Thoracic aorta (tissue), 2 donors: Measurements from ENCODE around the gene CGB3. TPM values are rescaled to one million over a fixed set of nuclear protein-coding genes. Genes with fewer than 3 reads are reported as not detected.
"Not testable (repeated sequence)": the region's sequence is repeated elsewhere in the genome, so short reads cannot be mapped to it uniquely, and the experiment has no call there.

Experiments used
- ATAC-seq: fragments of 150-250 bp; one replicate; pipeline ENCODE4 v1.8.0; 2017; ENCODE audit warnings: low read depth; ENCODE audit not compliant: insufficient number of reproducible peaks, low FRiP score
- DNase-seq: peaks from one replicate; pipeline ENCODE4 v3.0.0-alpha.2; 2020; ENCODE audit warnings: low spot score
- H3K27ac ChIP-seq, 2 donors: fragments of 200-600 bp; sonication (generic); 1 replicate in 1 of 2; 2 replicates in 1 of 2; pipeline ENCODE4 v1.5.1; 2016; ENCODE audit warnings: mild to moderate bottlenecking in 2 of 2, moderate library complexity in 2 of 2
- H3K27me3 ChIP-seq: fragments of 200-600 bp; sonication (generic); replicated peaks from 2 replicates; pipeline ENCODE4 v1.6.0; 2016; ENCODE audit warnings: mild to moderate bottlenecking; ENCODE audit not compliant: insufficient read depth
- H3K36me3 ChIP-seq: fragments of 200-600 bp; sonication (generic); one replicate; pipeline ENCODE4 v1.5.1; 2016
- H3K4me1 ChIP-seq, 2 donors: fragments of 200-600 bp; sonication (generic); 1 replicate in 1 of 2; 2 replicates in 1 of 2; pipeline versions ENCODE4 v1.5.1 to v1.6.0; 2016; ENCODE audit warnings: low read depth in 2 of 2, mild to moderate bottlenecking in 1 of 2; ENCODE audit not compliant: control insufficient read depth in 1 of 2
- H3K4me3 ChIP-seq: fragments of 200-600 bp; sonication (generic); 2 replicates; pipeline ENCODE4 v1.5.1; 2016; ENCODE audit warnings: mild to moderate bottlenecking
- H3K9me3 ChIP-seq: fragments of 200-600 bp; sonication (generic); 2 replicates; pipeline ENCODE4 v1.5.1; 2016
- total RNA-seq, 2 donors: library from RNA; depleted of rRNA; stranded (reverse); fragments of >200 nt; gene quantifications; one replicate each; pipeline versions ENCODE4 v1.1.0 to v1.2.3, GENCODE V29; 2016
- TF ChIP-seq, protein P1 (sequence below): fragments of 200-600 bp; sonication (generic); IDR thresholded peaks from one replicate; pipeline ENCODE4 v1.5.1; 2019; ENCODE audit warnings: antibody characterized with exemption

The CGB3 gene
- total RNA-seq, 2 donors from 2014 or later: not detected

DNA sequence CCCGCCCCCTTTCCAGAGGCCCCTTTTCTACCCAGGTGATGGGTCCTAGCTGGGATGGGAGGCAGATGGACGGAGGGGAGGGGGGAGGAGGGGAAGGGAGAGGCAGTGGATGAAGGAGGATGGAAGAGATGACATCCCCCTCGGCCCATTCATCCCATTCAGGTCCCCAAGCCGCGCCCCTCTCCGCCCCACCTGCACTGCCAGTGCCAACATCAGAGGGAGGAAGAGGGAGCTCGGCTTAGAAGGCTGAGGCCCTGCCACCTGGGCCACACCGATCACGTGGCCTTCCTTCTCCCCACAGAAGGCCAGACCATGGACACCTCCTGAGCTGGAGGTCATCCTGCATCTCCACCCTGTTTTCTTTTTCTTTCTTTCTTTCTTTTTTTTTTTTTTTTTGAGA lies 4.6 kb upstream of the CGB3 start:
- H3K9me3 ChIP-seq, ATAC-seq, DNase-seq, H3K27me3 ChIP-seq, H3K4me3 ChIP-seq, H3K27ac ChIP-seq, H3K4me1 ChIP-seq, H3K36me3 ChIP-seq: not testable (repeated sequence)

DNA sequence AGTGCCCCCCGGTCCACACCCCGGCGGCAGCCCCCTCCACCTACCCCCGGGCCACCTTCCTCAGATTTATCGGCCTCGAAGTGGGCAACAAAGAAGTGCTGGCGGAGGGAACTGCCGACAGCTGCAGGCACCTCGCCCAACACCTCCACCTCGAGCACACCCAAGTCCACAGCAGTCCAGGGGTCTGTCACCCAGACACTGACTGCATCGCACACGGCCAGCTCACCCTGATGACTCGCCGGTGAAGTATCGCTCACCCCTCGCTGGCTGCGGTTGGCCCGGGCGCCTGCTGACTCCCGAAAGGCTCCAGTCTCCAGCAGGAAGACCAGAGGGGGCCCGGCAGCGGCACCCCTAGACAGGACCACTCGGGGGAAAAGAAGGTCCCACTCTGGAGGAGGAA lies 1.5 kb upstream of the CGB3 start:
- not testable (repeated sequence) for H3K4me3 ChIP-seq, H3K27ac ChIP-seq, DNase-seq, ATAC-seq, H3K36me3 ChIP-seq, H3K9me3 ChIP-seq, H3K4me1 ChIP-seq, H3K27me3 ChIP-seq

DNA sequence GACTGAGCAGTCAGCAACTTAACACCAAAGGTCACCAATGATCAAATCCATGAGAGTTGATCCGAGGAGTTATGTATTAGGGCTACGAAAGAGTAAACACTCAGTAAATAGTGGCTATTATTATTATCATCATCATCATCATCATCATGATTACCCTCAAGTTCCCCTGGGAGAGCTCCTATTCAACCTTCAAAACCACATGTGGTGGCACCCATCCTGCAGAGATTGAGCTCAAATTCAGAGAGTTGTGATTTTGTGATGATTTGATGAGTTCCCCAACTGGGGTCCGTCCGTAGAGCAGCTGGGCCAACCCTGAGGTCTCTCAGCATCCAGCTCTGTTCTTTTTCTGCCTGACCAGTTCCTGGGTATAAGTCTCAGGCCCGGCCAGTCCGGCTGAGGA lies 955 bp upstream of the CGB3 start:
- H3K27ac ChIP-seq, DNase-seq, H3K4me1 ChIP-seq, H3K27me3 ChIP-seq, ATAC-seq, H3K36me3 ChIP-seq, H3K9me3 ChIP-seq, H3K4me3 ChIP-seq: not testable (repeated sequence)

DNA sequence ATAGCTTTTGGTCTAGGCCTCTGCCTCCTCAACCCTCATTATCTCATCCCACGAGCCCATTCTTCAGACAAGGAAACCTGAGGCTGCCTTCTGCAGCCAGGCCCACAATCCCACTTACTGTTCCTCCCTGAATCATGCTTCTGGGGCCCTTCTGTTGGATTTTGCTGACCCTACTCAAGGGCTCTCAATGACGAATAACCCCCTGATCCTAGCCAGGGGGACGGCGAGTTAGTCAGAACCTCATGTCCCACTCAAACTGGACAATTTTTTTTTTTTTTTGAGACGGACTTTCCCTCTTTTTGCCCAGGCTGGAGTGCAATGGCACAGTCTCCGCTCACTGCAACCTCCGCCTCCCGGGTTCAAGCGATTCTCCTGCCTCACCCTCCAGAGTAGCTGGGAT lies 2.0 kb downstream of the CGB3 start:
- Histone ChIP-seq H3K27ac (no peak overlapping the region), H3K4me1 (peaks cover 15 to 24% of the 10 kb centered on the region in 2 donors), H3K9me3 (no peaks in the 10 kb centered on the region), H3K27me3 (no peaks in the 10 kb centered on the region), H3K4me3 (no peak overlapping the region), H3K36me3 (no peaks in the 10 kb centered on the region)
- ATAC-seq (no peak), DNase-seq (no peak)
- TF ChIP-seq, protein P1, sequence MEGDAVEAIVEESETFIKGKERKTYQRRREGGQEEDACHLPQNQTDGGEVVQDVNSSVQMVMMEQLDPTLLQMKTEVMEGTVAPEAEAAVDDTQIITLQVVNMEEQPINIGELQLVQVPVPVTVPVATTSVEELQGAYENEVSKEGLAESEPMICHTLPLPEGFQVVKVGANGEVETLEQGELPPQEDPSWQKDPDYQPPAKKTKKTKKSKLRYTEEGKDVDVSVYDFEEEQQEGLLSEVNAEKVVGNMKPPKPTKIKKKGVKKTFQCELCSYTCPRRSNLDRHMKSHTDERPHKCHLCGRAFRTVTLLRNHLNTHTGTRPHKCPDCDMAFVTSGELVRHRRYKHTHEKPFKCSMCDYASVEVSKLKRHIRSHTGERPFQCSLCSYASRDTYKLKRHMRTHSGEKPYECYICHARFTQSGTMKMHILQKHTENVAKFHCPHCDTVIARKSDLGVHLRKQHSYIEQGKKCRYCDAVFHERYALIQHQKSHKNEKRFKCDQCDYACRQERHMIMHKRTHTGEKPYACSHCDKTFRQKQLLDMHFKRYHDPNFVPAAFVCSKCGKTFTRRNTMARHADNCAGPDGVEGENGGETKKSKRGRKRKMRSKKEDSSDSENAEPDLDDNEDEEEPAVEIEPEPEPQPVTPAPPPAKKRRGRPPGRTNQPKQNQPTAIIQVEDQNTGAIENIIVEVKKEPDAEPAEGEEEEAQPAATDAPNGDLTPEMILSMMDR: no peak

DNA sequence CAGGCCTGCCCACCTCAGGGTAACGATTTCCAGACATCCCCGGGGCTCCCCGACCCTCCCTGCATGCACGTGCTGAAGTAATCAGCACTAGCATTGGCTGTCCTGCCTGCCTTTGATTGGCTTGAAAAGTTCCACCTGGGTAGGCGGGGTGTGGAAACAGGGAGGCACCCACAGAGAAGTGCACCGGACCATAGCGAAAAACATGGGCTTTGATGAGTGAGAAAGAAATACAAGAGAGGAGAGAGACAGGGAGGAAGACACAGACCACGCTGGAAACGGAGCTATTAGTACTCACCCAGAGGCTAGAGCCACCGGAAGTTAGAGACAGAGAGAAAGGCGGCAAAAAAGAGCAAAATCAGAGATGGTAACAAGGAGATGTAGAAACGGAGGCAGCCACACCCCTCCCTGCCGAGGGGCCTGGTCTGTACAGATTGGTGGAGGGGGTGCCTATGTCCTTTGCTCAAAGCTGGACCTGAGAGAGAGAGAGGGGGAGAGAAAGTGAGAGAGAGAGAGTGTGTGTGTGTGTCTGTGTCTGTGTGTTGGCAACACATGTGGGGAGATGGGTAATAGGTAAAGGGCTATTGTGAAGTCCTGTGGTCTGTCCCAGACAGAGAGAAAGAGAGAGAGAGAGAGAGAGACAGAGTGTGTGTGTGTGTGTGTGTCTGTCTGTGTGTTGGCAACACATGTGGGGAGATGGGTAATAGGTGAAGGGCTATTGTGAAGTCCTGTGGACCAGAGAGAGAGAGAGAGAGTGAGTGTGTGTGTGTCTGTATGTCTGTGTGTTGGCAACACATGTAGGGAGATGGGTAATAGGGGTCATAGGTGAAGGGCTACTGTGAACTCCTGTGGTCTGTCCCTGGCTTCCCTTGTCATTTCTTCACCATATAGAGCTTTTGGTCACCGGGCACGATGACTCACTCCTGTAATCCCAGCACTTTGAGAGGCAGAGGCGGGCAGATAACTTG lies 2.9 kb downstream of the CGB3 start:
- Histone ChIP-seq H3K27me3 (no peaks in the 10 kb centered on the region), H3K4me1 (peaks cover 15 to 24% of the 10 kb centered on the region in 2 donors), H3K27ac (no peak overlapping the region), H3K36me3 (no peaks in the 10 kb centered on the region), H3K4me3 (no peak overlapping the region), H3K9me3 (no peaks in the 10 kb centered on the region)
- ATAC-seq (no peak), DNase-seq (no peak)
- TF ChIP-seq, protein P1: no peak

DNA sequence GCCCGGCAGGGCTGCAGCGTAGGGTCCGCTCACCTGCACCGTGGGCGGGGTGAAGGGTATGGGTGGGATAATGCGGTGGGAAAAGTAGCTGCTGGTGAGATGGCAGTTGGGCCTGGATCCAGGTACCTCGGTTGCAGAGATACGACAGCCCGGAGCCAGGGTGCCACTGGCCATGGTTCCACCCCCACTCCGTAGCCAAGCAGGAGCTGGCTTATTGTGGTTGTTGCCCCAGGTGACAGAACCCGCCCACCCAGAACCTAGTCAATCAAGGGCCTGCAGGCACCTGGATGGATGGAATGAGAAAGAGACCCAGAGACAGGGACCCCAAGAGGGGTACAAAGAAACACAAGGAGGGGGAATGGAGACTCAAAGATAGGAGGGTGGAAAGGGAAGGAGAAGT lies 3.8 kb downstream of the CGB3 start:
- ATAC-seq (no peak), DNase-seq (no peak)
- Histone ChIP-seq H3K4me1 (peaks cover 15 to 24% of the 10 kb centered on the region in 2 donors), H3K4me3 (no peak overlapping the region), H3K36me3 (peaks cover 2% of the 10 kb centered on the region), H3K27ac (no peak overlapping the region), H3K27me3 (no peaks in the 10 kb centered on the region), H3K9me3 (no peaks in the 10 kb centered on the region)
- TF ChIP-seq, protein P1: no peak
